Heart right ventricle (tissue), 16 donors: ENCODE data around the gene TMEM44. TPM values are rescaled to one million over a fixed set of nuclear protein-coding genes. Genes with fewer than 3 reads are reported as not detected.
A peak's percentile ranks its signal among the peaks of the same experiment; 100 is the strongest.

Source experiments
- ATAC-seq, 8 donors: fragments of 200-7000 bp; cut with Tn5 transposase; one replicate each; pipeline ENCODE4 v1.9.1; 2020; ENCODE audit warnings: mild to moderate bottlenecking in 8 of 8, moderate library complexity in 8 of 8, moderate number of reproducible peaks in 1 of 8
- DNase-seq, 2 donors: peaks; one replicate each; pipeline ENCODE4 v3.0.0-alpha.2; 2020
- H3K27ac ChIP-seq, 10 donors: fragments of 200-600 bp; sonication (generic) in 2 of 10; one replicate each; pipeline versions ENCODE4 v1.5.0 to v1.8.0; 2020 to 2022; ENCODE audit warnings: mild to moderate bottlenecking in 3 of 10
- H3K27me3 ChIP-seq, 7 donors: fragments of 200-600 bp; one replicate each; pipeline ENCODE4 v1.8.0; 2021 to 2022; ENCODE audit warnings: mild to moderate bottlenecking in 2 of 7
- H3K36me3 ChIP-seq, 9 donors: fragments of 200-600 bp; sonication (generic) in 1 of 9; one replicate each; pipeline versions ENCODE4 v1.5.0 to v1.8.0; 2020 to 2022; ENCODE audit warnings: mild to moderate bottlenecking in 2 of 9
- H3K4me1 ChIP-seq, 9 donors: fragments of 200-600 bp; sonication (generic) in 1 of 9; one replicate each; pipeline versions ENCODE4 v1.5.0 to v1.8.0; 2020 to 2022; ENCODE audit warnings: mild to moderate bottlenecking in 4 of 9
- H3K4me3 ChIP-seq, 10 donors: fragments of 200-600 bp; sonication (generic) in 2 of 10; one replicate each; pipeline versions ENCODE4 v1.5.0 to v1.8.0; 2020 to 2022; ENCODE audit warnings: mild to moderate bottlenecking in 7 of 10, moderate library complexity in 2 of 10
- H3K9me3 ChIP-seq, 11 donors: fragments of 200-600 bp in 10 of 11; sonication (generic) in 2 of 11; one replicate each; pipeline versions ENCODE4 v1.5.0 to v1.8.0; 2013 to 2022; ENCODE audit warnings: mild to moderate bottlenecking in 2 of 11, control low read depth in 1 of 11, moderate library complexity in 1 of 11
- CTCF ChIP-seq, 9 donors: fragments of 200-600 bp; sonication (generic) in 2 of 9; IDR thresholded peaks; one replicate each; pipeline versions ENCODE4 v1.5.0 to v1.8.0; 2021 to 2022; ENCODE audit warnings: antibody characterized with exemption in 9 of 9, mild to moderate bottlenecking in 5 of 9, moderate library complexity in 1 of 9
- WGBS, 2 donors: extraction: QIAGEN DNeasy Blood & Tissue Kit; methylation state at CpG; one replicate each; pipeline ENCODE4 v1.1.7; 2013; ENCODE audit warnings: inconsistent platforms in 1 of 2; 5-methylcytosine and 5-hydroxymethylcytosine counted together
- intact Hi-C, 10 donors: fragments of 100-400 bp; cut with DNase I; formaldehyde crosslinking; loops; one replicate each; pipeline versions ENCODE4 v1.11.1 to v1.14.2; 2022
- polyA plus RNA-seq, 2 donors: library from polyadenylated mRNA; stranded (reverse); fragments of 200-250 nt; gene quantifications; one replicate each; pipeline ENCODE4 v1.2.3, GENCODE V29; 2013
- total RNA-seq, 10 donors: library from RNA; stranded (reverse); fragmentation: NEBNext Ultra II Directional in 3 of 10; extraction: Animal tissue kit (Norgen Biotek cat#: 25700) in 3 of 10; gene quantifications; one replicate each; pipeline versions ENCODE4 v1.2.1 to v1.2.4, GENCODE V29; 2021 to 2023
- donor health status: Arrhythmogenic right ventricular cardiomyopathy.
- donor health status: ischemic (EF 13 %, LVEDD 7.1; RV severe dilation, severe dysfunction).
- donor health status: healthy with polysubstance abuse.
- donor health status: DM: no; HTN: yes; CAD: no.
- donor health status: DM: no; HTN: no; CAD: no.
- donor health status: ischemic (EF 25% LVEDD 6.9; RV normal size, moderate dysfunction).
- donor health status: ischemic (EF 25% LVEDD 5.7; RV mildly dilated, moderate dysfunction).
- donor health status: healthy.
- donor health status: DM: yes; HTN: yes; CAD: no.
- donor health status: Ischemic cardiomyopathy.
- donor health status: ischemic (EF 35%, LVEDD 5.7; RV mildly dilated, moderate dysfunction).
- donor health status: nonischemic (EF 11% LVEDD 7.7; RV severe dilation, severe dysfunction).
- donor health status: DM: yes; HTN: yes; CAD: no.
- donor health status: PGD.
- donor health status: ischemic (EF 29% LVEDD 5.4; RV normal size, mild dysfunction).
- donor health status: nonischemic (EF 23%, LVEDD 6.1; RV moderate dilation, normal function).

Gene TMEM44
- total and polyA plus RNA-seq, 12 donors = 3.1 to 21.9 (median 5.1) TPM

GRCh38 chr3:194561306-194561974, 71.8 kb downstream of the TMEM44 start:
- peak in 2 of 8 donors; percentile 54 to 66 for ATAC-seq
- Histone ChIP-seq H3K27me3 (no peaks in the 10 kb centered on the region), H3K27ac (peak overlapping the region in 2 of 10 donors; percentile 15 to 37), H3K36me3 (no peaks in the 10 kb centered on the region), H3K4me1 (peaks cover 0 to 13% (median 0%) of the 10 kb centered on the region in 9 donors), H3K9me3 (no peaks in the 10 kb centered on the region), H3K4me3 (no peak overlapping the region)
- 61 to 73% methylated on average over 7 of the region's 7 CpGs for WGBS, 2 donors
- TF ChIP-seq CTCF (IDR thresholded peaks at IDR 0.05) = no peak
- intact Hi-C loops = no loop called here
- DNase-seq = no peak

- WGBS, 2 donors = 94 to 96% methylated on average over 7 of the region's 7 CpGs
- ATAC-seq = no peak
- DNase-seq = no peak
- Histone ChIP-seq H3K4me3 (no peak overlapping the region), H3K27ac (no peak overlapping the region), H3K36me3 (no peaks in the 10 kb centered on the region), H3K27me3 (no peaks in the 10 kb centered on the region), H3K9me3 (no peaks in the 10 kb centered on the region), H3K4me1 (peaks cover 0 to 20% (median 7%) of the 10 kb centered on the region in 9 donors)
- intact Hi-C loops = no loop called here
- no peak for TF ChIP-seq CTCF (IDR thresholded peaks at IDR 0.05)
These were observed 73.2 kb downstream of the TMEM44 start for GRCh38 chr3:194560047-194560446.

GRCh38 chr3:194559530-194559929, 73.7 kb downstream of the TMEM44 start:
- H3K27ac ChIP-seq = no peak overlapping the region
- ATAC-seq = no peak
- 95 to 96% methylated on average over 5 of the region's 5 CpGs for WGBS, 2 donors
- intact Hi-C loops = no loop called here
- no peaks in the 10 kb centered on the region for H3K36me3 ChIP-seq
- H3K4me1 ChIP-seq = peaks cover 0 to 24% (median 9%) of the 10 kb centered on the region in 9 donors
- H3K27me3 ChIP-seq = no peaks in the 10 kb centered on the region
- no peaks in the 10 kb centered on the region for H3K9me3 ChIP-seq
- no peak for DNase-seq
- no peak overlapping the region for H3K4me3 ChIP-seq
- TF ChIP-seq CTCF (IDR thresholded peaks at IDR 0.05) = no peak

- no peak for TF ChIP-seq CTCF (IDR thresholded peaks at IDR 0.05)
- peak overlapping the region in 4 of 10 donors; percentile 14 to 35 (median 16) for H3K4me3 ChIP-seq
- DNase-seq (no peak), ATAC-seq (peak in 5 of 8 donors; percentile 24 to 44 (median 29))
- intact Hi-C loops = no loop called here
- H3K9me3 ChIP-seq = no peaks in the 10 kb centered on the region
- no peaks in the 10 kb centered on the region for H3K36me3 ChIP-seq
- H3K27ac ChIP-seq = peak overlapping the region in 1 of 10 donors; percentile 48
- WGBS, 2 donors = 58 to 75% methylated on average over 13 of the region's 13 CpGs
- no peaks in the 10 kb centered on the region for H3K27me3 ChIP-seq
- H3K4me1 ChIP-seq = peaks cover 0 to 32% (median 11%) of the 10 kb centered on the region in 9 donors
These were observed 76.8 kb downstream of the TMEM44 start for GRCh38 chr3:194556086-194557056.
